Esophagus muscularis mucosa (tissue), 4 donors: ENCODE measurements around the gene NUP62. TPM values are rescaled to one million over a fixed set of nuclear protein-coding genes. Genes with fewer than 3 reads are reported as not detected.

Experiments
- DNase-seq: peaks from one replicate; pipeline ENCODE4 v3.0.0-alpha.2; 2017; ENCODE audit errors: extremely low spot score
- H3K27ac ChIP-seq, 4 donors: fragments of 200-600 bp; sonication (generic); replicated peaks in 1 of 4; 1 replicate in 3 of 4; 2 replicates in 1 of 4; pipeline ENCODE4 v1.5.1; 2016 to 2019; ENCODE audit warnings: mild to moderate bottlenecking in 1 of 4
- H3K27me3 ChIP-seq, 4 donors: fragments of 200-600 bp; sonication (generic); one replicate each; pipeline versions ENCODE4 v1.5.1 to v1.6.0; 2016 to 2019
- H3K36me3 ChIP-seq, 4 donors: fragments of 200-600 bp; sonication (generic); one replicate each; pipeline ENCODE4 v1.5.1; 2016 to 2019
- H3K4me1 ChIP-seq, 4 donors: fragments of 200-600 bp; sonication (generic); one replicate each; pipeline ENCODE4 v1.5.1; 2016 to 2019
- H3K4me3 ChIP-seq, 4 donors: fragments of 200-600 bp; sonication (generic); 1 replicate in 2 of 4; 2 replicates in 2 of 4; pipeline ENCODE4 v1.5.1; 2016 to 2019; ENCODE audit warnings: mild to moderate bottlenecking in 4 of 4, moderate library complexity in 1 of 4
- H3K9me3 ChIP-seq, 4 donors: fragments of 200-600 bp; sonication (generic); 1 replicate in 3 of 4; 2 replicates in 1 of 4; pipeline ENCODE4 v1.5.1; 2016 to 2019
- EP300 ChIP-seq: sonication (generic); formaldehyde crosslinking; IDR thresholded peaks from one replicate; pipeline ENCODE4 v1.6.1; 2017; ENCODE audit warnings: antibody characterized with exemption
- POLR2A ChIP-seq: fragments of 450-650 bp; IDR thresholded peaks from one replicate; pipeline ENCODE4 v1.6.1; 2017; ENCODE audit warnings: antibody characterized with exemption, moderate library complexity, mild to moderate bottlenecking, low read depth
- POLR2AphosphoS5 ChIP-seq, 2 donors: sonication (generic); formaldehyde crosslinking; IDR thresholded peaks; one replicate each; pipeline ENCODE4 v1.6.1; 2017; ENCODE audit warnings: antibody characterized with exemption in 2 of 2
- WGBS: methylation state at CpG from one replicate; pipeline ENCODE4 v1.1.5; 2018; 5-methylcytosine and 5-hydroxymethylcytosine counted together
- intact Hi-C: fragments of 100-400 bp; cut with DNase I; formaldehyde crosslinking; loops from one replicate; pipeline ENCODE4 v1.15.1; 2023
- total RNA-seq, 4 donors: library from RNA; depleted of rRNA; stranded (reverse); fragments of >200 nt; gene quantifications; one replicate each; pipeline versions ENCODE4 v1.1.0 to v1.2.1, GENCODE V29; 2016
- TF ChIP-seq, protein P1 (sequence below), 3 experiments: fragments of 200-600 bp in 2 of 3; fragments of 450-650 bp in 1 of 3; sonication (generic) in 2 of 3; IDR thresholded peaks; one replicate each; pipeline ENCODE4 v1.5.1; 2017 to 2019; ENCODE audit warnings: antibody characterized with exemption in 3 of 3, mild to moderate bottlenecking in 2 of 3, moderate library complexity in 1 of 3

NUP62 gene
- total RNA-seq, 4 donors from 2014 or later, result 27.0 to 44.3 (median 35.9) TPM

DNA sequence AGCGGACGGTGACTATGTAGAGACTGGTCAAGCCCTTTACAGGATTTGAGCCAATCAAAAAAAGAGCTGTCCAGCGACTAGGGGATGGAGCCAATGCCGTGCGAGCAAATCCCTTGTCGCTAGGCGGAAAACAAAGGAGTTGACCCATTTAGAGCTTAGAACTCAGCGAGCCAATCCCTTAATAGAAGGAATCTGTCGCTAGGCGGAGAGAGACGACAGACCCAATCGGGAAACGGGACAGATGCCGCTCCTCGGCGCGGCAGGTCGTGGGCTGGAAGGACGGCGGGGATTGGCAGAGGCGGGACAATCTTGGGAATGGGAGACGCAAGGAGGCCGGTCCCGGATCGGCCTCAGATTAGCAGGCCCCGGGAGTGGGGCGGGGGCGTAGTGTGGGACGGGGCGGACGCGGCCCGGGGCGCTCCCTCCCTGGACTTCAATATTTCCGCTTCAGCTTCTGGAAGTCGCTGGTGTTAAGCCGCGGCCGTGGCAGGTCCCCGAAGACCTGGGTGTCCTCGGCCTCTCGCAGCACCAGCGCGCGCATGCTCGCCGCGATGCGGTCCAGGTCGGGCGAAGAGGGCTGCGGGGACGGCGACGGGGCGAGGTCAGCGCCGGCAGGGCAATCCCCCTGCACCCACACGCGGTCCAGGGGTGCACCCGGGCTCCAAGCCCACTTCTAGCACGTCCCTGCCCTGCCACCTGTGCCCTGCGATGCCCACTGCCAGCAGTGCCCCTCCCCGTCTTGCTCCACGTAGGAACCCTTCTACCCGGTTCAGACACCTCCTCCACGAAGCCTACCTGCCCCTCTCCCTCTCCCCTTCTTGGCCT is 59.6 kb downstream of the NUP62 start:
- H3K27ac ChIP-seq, result peak overlapping the region; percentile 89 to 96 (median 94)
- TF ChIP-seq POLR2A (peak; percentile 36), EP300 (no peak), POLR2AphosphoS5 (IDR thresholded peaks at IDR 0.05) (peak in 1 of 2 donors; percentile 87)
- TF ChIP-seq, protein P1, sequence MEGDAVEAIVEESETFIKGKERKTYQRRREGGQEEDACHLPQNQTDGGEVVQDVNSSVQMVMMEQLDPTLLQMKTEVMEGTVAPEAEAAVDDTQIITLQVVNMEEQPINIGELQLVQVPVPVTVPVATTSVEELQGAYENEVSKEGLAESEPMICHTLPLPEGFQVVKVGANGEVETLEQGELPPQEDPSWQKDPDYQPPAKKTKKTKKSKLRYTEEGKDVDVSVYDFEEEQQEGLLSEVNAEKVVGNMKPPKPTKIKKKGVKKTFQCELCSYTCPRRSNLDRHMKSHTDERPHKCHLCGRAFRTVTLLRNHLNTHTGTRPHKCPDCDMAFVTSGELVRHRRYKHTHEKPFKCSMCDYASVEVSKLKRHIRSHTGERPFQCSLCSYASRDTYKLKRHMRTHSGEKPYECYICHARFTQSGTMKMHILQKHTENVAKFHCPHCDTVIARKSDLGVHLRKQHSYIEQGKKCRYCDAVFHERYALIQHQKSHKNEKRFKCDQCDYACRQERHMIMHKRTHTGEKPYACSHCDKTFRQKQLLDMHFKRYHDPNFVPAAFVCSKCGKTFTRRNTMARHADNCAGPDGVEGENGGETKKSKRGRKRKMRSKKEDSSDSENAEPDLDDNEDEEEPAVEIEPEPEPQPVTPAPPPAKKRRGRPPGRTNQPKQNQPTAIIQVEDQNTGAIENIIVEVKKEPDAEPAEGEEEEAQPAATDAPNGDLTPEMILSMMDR (IDR thresholded peaks at IDR 0.05), result peak in 1 of 3 experiments; percentile 15
- no peaks in the 10 kb centered on the region for H3K9me3 ChIP-seq
- DNase-seq, result peak; percentile 99
- H3K4me1 ChIP-seq, result peaks cover 44 to 81% (median 61%) of the 10 kb centered on the region in 4 donors
- peaks cover 0 to 39% (median 25%) of the 10 kb centered on the region in 4 donors for H3K36me3 ChIP-seq
- H3K4me3 ChIP-seq, result peak overlapping the region; percentile 59 to 64 (median 60)
- no peaks in the 10 kb centered on the region for H3K27me3 ChIP-seq
- WGBS, result 0% methylated on average over 10 of the region's 67 CpGs
- intact Hi-C loops, result no loop called here

DNA sequence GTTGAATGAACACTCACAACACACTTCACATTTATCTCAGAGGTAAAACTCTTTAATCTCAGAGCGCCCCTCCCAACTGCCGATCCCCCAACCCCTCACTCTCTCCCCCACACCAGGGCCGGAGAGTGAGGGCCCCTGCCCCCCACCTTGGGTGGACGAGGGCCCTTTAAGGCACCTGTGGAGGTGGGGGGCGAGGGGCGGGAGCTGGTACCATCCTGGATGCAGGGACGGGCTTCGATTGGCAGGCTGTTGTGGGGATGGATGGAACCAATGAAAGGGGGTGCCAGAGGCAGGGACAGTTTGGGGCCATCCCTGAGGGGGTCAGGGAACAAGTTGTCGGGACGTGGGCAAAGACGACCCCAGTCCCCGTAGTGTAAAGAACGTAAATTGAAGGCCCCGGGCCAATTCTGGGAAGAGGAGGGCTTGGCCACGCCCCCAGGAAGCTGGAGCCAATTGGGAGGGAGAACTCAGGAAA is 60.3 kb downstream of the NUP62 start:
- Histone ChIP-seq H3K36me3 (peaks cover 2 to 39% (median 29%) of the 10 kb centered on the region in 4 donors), H3K9me3 (no peaks in the 10 kb centered on the region), H3K27ac (peak overlapping the region; percentile 89 to 96 (median 94)), H3K27me3 (no peaks in the 10 kb centered on the region), H3K4me1 (peaks cover 41 to 79% (median 58%) of the 10 kb centered on the region in 4 donors), H3K4me3 (peak overlapping the region; percentile 53 to 61 (median 60))
- DNase-seq, result no peak
- intact Hi-C loops, result no loop called here
- TF ChIP-seq, protein P1 (IDR thresholded peaks at IDR 0.05), result no peak
- TF ChIP-seq EP300 (no peak), POLR2A (no peak), POLR2AphosphoS5 (IDR thresholded peaks at IDR 0.05) (no peak)
- 3% methylated on average over 12 of the region's 15 CpGs for whole genome bisulfite sequencing

DNA sequence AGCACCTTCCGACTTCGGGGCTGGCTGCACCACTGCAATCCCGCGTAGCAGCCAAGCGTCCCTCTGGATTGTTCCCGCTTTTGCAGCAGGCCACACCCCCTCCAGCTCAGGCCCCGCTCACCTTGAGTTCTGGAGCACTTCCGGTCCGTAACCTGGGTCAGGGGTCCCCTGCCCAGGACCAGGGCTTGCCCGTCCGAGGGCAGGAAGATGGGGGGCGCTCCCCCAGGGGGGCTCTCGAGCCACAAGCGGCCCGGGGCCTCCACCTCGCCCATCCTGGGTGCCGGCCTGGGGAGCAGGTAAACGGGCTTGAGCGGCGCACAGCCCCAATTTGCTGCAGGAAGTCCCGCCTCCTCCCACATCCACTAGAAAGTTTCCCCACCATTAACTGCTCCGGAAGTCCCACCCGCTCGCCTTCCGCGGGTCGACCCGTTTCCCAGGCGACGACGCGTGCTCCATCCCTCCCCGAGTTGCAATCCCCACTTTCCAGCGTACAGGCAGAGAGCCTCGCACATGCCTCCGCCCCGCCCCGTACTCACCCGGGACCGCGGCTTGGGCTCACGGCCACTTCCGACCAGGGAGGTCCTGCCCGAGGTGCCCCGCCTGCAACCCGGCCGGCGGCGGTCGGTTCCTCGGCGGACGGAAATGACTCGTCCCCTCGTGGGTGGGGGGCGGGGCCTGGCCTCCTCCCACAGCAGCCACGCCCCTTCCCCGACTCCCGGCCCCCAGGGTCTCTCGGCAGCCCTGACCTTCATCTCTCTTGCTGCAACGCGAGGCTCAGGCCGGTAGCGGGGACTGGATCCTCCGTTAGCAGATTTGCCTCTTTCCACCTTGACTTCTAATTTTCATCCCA is 62.1 kb downstream of the NUP62 start, which contains the start of gene PNKP:
Gene PNKP, minus strand, starts transcription at position 644 of the 850 bp plus-strand sequence. Its CDS starts 372 bp downstream, at position 272.
- H3K27ac ChIP-seq, result peak within 1 kb of the TSS; percentile 89 to 96 (median 94)
- DNase-seq, result peak; percentile 98
- peak within 1 kb of the TSS; percentile 64 to 95 (median 81) for H3K4me3 ChIP-seq
- H3K36me3 ChIP-seq, result peaks cover 6 to 45% (median 35%) of the 10 kb centered on the region in 4 donors
- TF ChIP-seq, protein P1 (IDR thresholded peaks at IDR 0.05), result no peak
- TF ChIP-seq POLR2AphosphoS5 (IDR thresholded peaks at IDR 0.05), result peak; percentile 84 to 91
- TF ChIP-seq POLR2A, result peak; percentile 57
- H3K9me3 ChIP-seq, result no peaks in the 10 kb centered on the region
- intact Hi-C loops, result no loop called here
- WGBS, result under 1% methylated on average over 21 of the region's 65 CpGs
- no peaks in the 10 kb centered on the region for H3K27me3 ChIP-seq
- peaks cover 41 to 62% (median 58%) of the 10 kb centered on the region in 4 donors for H3K4me1 ChIP-seq

DNA sequence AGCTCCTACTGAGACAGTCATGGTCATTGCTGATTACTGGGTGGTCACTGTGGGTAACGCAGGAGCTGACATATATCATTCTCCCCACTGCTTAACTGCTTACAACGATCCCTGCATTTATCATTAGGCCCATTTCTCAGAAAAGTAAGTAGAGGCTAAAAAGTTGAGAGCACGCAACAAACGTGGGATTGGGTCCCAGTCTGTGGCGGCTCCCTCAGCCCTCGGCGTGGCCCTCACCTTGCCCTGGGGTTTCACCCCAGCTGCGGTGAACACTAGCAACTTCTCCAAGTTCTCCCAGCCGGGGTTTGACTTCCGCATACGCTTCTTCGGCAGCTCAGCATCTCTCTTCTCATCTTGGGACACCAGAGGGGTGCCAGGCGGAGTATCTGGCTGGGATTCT is 64.4 kb downstream of the NUP62 start:
- TF ChIP-seq EP300 (no peak), POLR2AphosphoS5 (IDR thresholded peaks at IDR 0.05) (no peak), POLR2A (no peak)
- TF ChIP-seq, protein P1 (IDR thresholded peaks at IDR 0.05), result no peak
- Histone ChIP-seq H3K4me1 (peaks cover 37 to 69% (median 59%) of the 10 kb centered on the region in 4 donors), H3K9me3 (no peaks in the 10 kb centered on the region), H3K36me3 (peaks cover 17 to 52% (median 49%) of the 10 kb centered on the region in 4 donors), H3K27me3 (no peaks in the 10 kb centered on the region), H3K27ac (peak overlapping the region; percentile 15 to 95 (median 76)), H3K4me3 (peak overlapping the region in 1 of 4 donors; percentile 12)
- intact Hi-C loops, result no loop called here
- DNase-seq, result no peak
- 88% methylated on average over 12 of the region's 13 CpGs for WGBS
